LNCAP (cell line): ENCODE data around the gene RBM23.

Source experiments
- TF ChIP-seq, protein P1 (sequence below): fragments of 450-650 bp; IDR thresholded peaks from 2 replicates; pipeline ENCODE4 v1.5.1; 2017; ENCODE audit warnings: mild to moderate bottlenecking

Gene RBM23

DNA sequence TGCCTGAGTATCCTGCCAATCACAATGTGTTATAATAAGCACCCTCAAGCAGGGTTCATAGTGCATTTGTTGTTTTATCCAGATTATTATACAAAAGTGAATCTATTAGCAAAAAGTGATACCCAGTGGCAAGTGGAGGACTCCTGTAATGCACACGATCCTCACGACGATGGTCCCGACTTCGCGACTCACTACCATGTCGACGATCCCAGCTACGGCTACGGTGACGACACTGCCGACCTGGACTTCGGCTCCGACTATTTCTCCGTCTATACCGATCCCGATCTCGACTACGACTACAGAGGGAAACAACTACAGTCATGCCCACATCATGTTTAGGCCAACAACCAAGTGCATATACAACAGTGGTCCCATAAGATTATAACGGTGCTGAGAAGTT is 12.9 kb downstream of the RBM23 start:
- TF ChIP-seq, protein P1, sequence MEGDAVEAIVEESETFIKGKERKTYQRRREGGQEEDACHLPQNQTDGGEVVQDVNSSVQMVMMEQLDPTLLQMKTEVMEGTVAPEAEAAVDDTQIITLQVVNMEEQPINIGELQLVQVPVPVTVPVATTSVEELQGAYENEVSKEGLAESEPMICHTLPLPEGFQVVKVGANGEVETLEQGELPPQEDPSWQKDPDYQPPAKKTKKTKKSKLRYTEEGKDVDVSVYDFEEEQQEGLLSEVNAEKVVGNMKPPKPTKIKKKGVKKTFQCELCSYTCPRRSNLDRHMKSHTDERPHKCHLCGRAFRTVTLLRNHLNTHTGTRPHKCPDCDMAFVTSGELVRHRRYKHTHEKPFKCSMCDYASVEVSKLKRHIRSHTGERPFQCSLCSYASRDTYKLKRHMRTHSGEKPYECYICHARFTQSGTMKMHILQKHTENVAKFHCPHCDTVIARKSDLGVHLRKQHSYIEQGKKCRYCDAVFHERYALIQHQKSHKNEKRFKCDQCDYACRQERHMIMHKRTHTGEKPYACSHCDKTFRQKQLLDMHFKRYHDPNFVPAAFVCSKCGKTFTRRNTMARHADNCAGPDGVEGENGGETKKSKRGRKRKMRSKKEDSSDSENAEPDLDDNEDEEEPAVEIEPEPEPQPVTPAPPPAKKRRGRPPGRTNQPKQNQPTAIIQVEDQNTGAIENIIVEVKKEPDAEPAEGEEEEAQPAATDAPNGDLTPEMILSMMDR = no peak

DNA sequence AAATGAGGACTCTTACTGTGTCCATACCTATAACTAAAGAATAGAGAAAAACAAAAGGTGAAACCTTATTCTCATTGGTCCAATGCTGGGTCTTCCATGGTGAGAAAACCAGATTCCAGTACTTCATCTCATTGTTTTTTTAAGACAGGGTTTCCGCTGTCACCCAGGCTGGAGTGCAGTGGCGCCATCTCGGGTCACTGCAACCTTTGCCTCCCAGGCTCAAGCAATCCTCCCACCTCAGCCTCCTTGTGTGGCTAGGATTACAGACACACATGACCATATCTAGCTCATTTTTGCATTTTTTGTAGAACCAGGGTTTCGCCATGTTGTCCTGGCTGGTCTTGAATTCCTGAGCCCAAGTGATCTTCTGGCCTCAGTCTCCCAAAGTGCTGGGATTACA is 13.3 kb downstream of the RBM23 start:
- TF ChIP-seq, protein P1 = no peak

DNA sequence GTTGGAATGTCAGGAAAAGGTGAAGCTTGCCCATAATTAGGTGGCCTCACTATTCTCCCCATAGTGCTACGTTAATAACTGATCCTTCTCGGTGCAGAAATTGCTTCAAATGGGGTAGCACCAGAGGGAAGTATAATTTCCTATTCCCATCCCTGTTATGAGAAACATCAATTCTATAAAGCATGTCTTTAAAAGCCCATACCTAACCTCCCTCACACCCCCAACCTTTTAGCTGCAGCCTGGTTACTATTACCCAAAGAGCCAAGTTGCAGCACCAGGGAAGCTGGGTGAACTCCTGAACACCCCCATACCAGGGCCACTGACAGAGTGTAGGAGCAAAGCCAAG is 15.2 kb downstream of the RBM23 start:
- TF ChIP-seq, protein P1 = no peak

DNA sequence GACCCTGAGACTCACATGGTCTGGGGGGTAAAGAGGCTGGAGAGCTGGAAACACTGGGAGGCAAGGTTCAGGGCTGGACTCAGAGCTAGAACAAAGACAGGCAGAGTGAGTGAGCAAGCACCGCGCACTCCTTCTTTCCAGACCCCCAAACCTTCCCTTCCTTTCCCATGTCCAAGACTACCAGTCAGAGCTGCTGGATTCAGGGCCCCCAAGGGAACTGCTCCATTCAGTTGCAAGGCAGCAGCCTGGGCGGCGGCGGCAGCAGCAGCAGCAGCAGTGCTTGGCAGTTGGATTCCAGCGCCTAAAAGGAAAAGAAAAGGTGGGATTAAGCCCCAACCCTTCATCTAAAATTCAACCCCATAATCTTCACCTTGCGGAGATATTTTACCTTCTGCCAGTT is 17.1 kb downstream of the RBM23 start:
- TF ChIP-seq, protein P1 = no peak

DNA sequence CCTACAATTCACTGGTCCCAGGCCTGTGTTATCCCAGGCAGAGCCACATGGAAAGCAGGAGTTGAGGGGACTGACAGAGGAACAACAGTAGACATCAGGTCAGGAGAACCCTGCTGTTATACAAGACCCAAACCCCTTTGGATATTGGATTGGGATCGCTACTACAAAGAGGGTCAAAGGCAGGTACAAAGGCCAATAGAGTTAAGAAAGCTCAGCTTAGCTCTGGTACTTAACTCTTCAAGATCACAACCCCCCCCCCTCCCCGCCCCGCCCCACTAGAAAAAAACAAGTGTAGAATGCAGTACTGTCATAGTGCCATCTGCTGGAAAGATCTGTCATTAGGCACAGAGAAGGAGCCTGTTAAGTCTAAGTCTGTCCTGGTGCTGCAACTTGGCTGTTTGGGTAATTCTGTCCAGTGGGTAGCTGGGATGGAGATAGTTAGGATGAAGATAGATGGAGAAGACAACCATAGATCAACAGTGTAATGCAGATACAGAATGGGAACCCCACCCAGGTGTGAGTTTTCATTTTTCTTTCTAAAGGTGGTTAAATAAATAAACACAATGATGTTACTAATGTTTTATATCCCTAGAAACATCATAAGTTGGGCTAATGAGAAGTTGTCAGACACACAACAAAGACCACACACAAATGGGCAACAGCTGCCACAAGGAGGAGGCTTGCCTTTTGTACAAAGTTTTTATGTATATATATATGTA is 18.7 kb downstream of the RBM23 start:
- TF ChIP-seq, protein P1 = peak; percentile 66

DNA sequence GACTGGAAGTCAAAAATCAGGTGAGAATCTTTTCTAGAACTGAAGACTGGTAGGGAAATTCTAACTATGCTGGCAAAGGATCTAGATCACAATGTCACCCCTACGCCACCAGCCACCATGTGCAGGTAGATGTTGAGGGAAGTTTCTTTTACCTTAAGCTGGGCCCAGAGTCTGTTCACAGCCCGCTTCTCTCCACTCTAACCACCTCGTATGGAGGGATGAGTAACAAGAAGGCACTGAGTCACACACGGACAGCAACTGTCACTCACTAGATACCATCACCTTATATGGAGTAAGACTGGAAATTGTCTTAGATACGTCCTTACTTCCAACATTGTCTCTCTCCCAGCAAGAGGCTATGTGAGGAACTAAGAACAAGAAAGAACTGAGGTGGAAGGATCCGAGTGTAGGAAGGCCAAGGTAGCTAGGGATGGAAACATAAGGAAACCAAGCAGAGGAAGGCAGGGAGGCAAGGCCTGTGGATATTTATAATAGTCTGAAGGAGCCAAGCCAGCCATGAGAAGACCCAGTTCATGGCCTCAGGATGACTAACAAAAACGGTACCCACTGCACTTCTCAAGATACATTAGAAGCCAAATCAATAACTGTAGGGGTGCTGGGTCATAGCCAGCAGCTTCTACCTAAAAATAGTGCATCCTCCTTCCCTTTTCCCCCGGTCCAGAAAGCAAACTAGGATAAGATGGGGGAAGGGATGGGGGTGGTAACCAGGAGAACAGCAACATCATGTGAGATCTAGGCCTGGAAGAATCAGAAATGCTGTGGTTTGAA is 20.5 kb downstream of the RBM23 start:
- TF ChIP-seq, protein P1 = no peak

DNA sequence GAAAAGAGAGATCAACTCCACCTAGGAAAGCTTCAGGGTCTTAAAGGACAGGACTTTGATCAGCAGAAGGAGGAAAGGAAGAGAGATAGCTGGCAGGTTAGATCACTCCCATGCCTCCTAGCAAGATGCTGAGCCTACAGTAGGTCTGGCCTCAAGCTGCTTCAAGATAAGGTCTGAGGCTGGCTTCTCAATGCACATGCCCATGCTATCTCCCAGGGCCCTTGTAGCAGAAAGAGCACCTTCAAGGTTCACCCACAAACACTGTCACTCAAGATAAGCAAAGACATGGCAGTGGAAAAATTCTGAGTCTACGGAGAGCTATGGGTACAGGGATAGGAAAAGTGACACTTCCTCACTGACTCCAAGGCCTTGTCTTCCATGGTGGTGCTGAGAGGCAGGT is 21.6 kb downstream of the RBM23 start:
- TF ChIP-seq, protein P1 = no peak
